NCI-H748 (cell line): ENCODE measurements around the gene CRNKL1.

Source experiments
- DNase-seq: peaks from one replicate; lab custom pipeline; 2025; ENCODE audit not compliant: unreplicated experiment; lab: John Stamatoyannopoulos, UW

Gene CRNKL1

DNA sequence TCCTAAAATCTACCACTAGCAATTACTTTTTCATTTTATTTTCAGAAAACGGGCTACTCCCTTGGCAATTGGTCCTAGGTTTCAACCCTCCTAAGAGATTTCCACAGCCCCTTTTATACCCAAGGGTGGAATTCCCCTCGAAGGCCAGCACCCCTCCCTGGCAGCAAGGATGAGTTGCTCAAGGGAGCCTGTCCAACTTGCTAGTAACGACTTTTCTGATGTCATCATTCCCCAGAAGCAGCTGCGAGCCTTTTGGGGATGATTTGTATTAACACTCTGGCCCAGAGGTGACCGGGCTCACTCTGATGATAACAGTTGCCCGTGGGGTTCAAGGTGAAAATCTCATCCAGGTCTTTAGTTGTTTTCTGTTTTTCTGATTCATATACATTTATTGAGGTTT, 65.8 kb downstream of the CRNKL1 start:
- no peak for DNase-seq
